Ovary (tissue), 3 donors: ENCODE measurements around the gene RTL1.

ENCODE experiments used
- CTCF ChIP-seq, 3 donors: fragments of 450-650 bp in 2 of 3; fragments of 200-600 bp in 1 of 3; IDR thresholded peaks; one replicate each; pipeline versions ENCODE4 v1.5.1 to v1.8.0; 2016 to 2022; ENCODE audit warnings: antibody characterized with exemption in 3 of 3, mild to moderate bottlenecking in 1 of 3
- POLR2A ChIP-seq: fragments of 450-650 bp; IDR thresholded peaks from one replicate; pipeline ENCODE4 v1.6.1; 2017; ENCODE audit warnings: antibody characterized with exemption, mild to moderate bottlenecking, moderate library complexity
- donor health status: DM: no; HTN: no; CAD: no.

- TF ChIP-seq CTCF (IDR thresholded peaks at IDR 0.05) (no peak), POLR2A (no peak)
These were observed 19.8 kb downstream of the RTL1 start for GRCh38 chr14:100883789-100884101.
